IPS DF 6.9 (cell line): ENCODE results near the gene CYTH1.

Experiments
- DNase-seq: peaks from one replicate; pipeline ENCODE4 v3.0.0-alpha.2; 2013; ENCODE audit warnings: low read depth, low spot score
- H3K27ac ChIP-seq: one replicate; pipeline ENCODE4 v1.5.1; 2013; ENCODE audit warnings: low read length, control low read depth
- H3K27me3 ChIP-seq: 2 replicates; pipeline ENCODE4 v1.6.1; 2013; ENCODE audit warnings: mild to moderate bottlenecking, low read length; ENCODE audit not compliant: control insufficient read depth, insufficient read depth
- H3K36me3 ChIP-seq: 2 replicates; pipeline ENCODE4 v1.6.1; 2013; ENCODE audit warnings: low read length; ENCODE audit not compliant: control insufficient read depth, insufficient read depth
- H3K4me1 ChIP-seq: 2 replicates; pipeline ENCODE4 v1.6.1; 2013; ENCODE audit warnings: low read length; ENCODE audit not compliant: control insufficient read depth, insufficient read depth
- H3K4me3 ChIP-seq: 2 replicates; pipeline ENCODE4 v1.5.1; 2013; ENCODE audit warnings: mild to moderate bottlenecking, low read length
- H3K9me3 ChIP-seq: 2 replicates; pipeline ENCODE4 v1.6.1; 2013; ENCODE audit warnings: low read length, inconsistent platforms; ENCODE audit not compliant: control insufficient read depth, insufficient read depth
- WGBS: extraction: QIAGEN DNeasy Blood & Tissue Kit; methylation state at CpG from one replicate; pipeline ENCODE4 v1.1.7; 2013; ENCODE audit warnings: mixed read lengths, missing lambda C conversion rate; ENCODE audit not compliant: insufficient read length, insufficient coverage; 5-methylcytosine and 5-hydroxymethylcytosine counted together

CYTH1 gene

GRCh38 chr17:78736526-78737079 lies 45.5 kb downstream of the CYTH1 start:
- Histone ChIP-seq H3K27ac (no peak overlapping the region), H3K4me3 (no peak overlapping the region), H3K27me3 (no peaks in the 10 kb centered on the region), H3K36me3 (no peaks in the 10 kb centered on the region), H3K9me3 (no peaks in the 10 kb centered on the region), H3K4me1 (no peaks in the 10 kb centered on the region)
- no peak for DNase-seq
- no CpG with 5 or more reads among the region's 15 CpGs for WGBS

GRCh38 chr17:78735832-78736525 lies 46.1 kb downstream of the CYTH1 start:
- Histone ChIP-seq H3K36me3 (no peaks in the 10 kb centered on the region), H3K27ac (no peak overlapping the region), H3K9me3 (no peaks in the 10 kb centered on the region), H3K27me3 (no peaks in the 10 kb centered on the region), H3K4me1 (no peaks in the 10 kb centered on the region), H3K4me3 (no peak overlapping the region)
- no CpG with 5 or more reads among the region's 6 CpGs for WGBS
- no peak for DNase-seq

GRCh38 chr17:78734793-78735641 lies 47.1 kb downstream of the CYTH1 start:
- WGBS: no CpG with 5 or more reads among the region's 16 CpGs

GRCh38 chr17:78732354-78732753 lies 49.7 kb downstream of the CYTH1 start:
- no peaks in the 10 kb centered on the region for H3K36me3 ChIP-seq
- no peak for DNase-seq
- no CpG with 5 or more reads among the region's 1 CpG for WGBS
- H3K27me3 ChIP-seq: no peaks in the 10 kb centered on the region
- no peak overlapping the region for H3K27ac ChIP-seq
- H3K4me3 ChIP-seq: no peak overlapping the region
- H3K4me1 ChIP-seq: no peaks in the 10 kb centered on the region
- H3K9me3 ChIP-seq: no peaks in the 10 kb centered on the region

More at GRCh38 chr17:78734793-78735641, 47.1 kb downstream of the CYTH1 start:
- Histone ChIP-seq H3K4me3 (no peak overlapping the region), H3K27ac (no peak overlapping the region), H3K9me3 (no peaks in the 10 kb centered on the region), H3K27me3 (no peaks in the 10 kb centered on the region), H3K36me3 (no peaks in the 10 kb centered on the region), H3K4me1 (no peaks in the 10 kb centered on the region)
- DNase-seq: no peak

- WGBS: no CpG with 5 or more reads among the region's 5 CpGs
- H3K27ac ChIP-seq: no peak overlapping the region
- H3K27me3 ChIP-seq: no peaks in the 10 kb centered on the region
- no peak for DNase-seq
- no peaks in the 10 kb centered on the region for H3K4me1 ChIP-seq
- no peak overlapping the region for H3K4me3 ChIP-seq
- H3K9me3 ChIP-seq: no peaks in the 10 kb centered on the region
- H3K36me3 ChIP-seq: no peaks in the 10 kb centered on the region
Measured at GRCh38 chr17:78731904-78732303, 50.2 kb downstream of the CYTH1 start.

- DNase-seq: no peak
- Histone ChIP-seq H3K4me3 (no peak overlapping the region), H3K9me3 (no peaks in the 10 kb centered on the region), H3K36me3 (no peaks in the 10 kb centered on the region), H3K27ac (no peak overlapping the region), H3K27me3 (no peaks in the 10 kb centered on the region), H3K4me1 (peaks cover under 1% of the 10 kb centered on the region; the same call in 1 of the 2 replicates)
- no CpG with 5 or more reads among the region's 1 CpG for WGBS
Measured at GRCh38 chr17:78729641-78730040, 52.4 kb downstream of the CYTH1 start.

- H3K9me3 ChIP-seq: no peaks in the 10 kb centered on the region
- WGBS: no CpG with 5 or more reads among the region's 7 CpGs
- H3K27me3 ChIP-seq: no peaks in the 10 kb centered on the region
- no peak overlapping the region for H3K27ac ChIP-seq
- no peak overlapping the region for H3K4me3 ChIP-seq
- no peak for DNase-seq
- no peaks in the 10 kb centered on the region for H3K36me3 ChIP-seq
- peaks cover 11% of the 10 kb centered on the region for H3K4me1 ChIP-seq
Measured at GRCh38 chr17:78728495-78728894, 53.6 kb downstream of the CYTH1 start.

- Histone ChIP-seq H3K27me3 (no peaks in the 10 kb centered on the region), H3K4me3 (no peak overlapping the region), H3K4me1 (peaks cover 13% of the 10 kb centered on the region), H3K9me3 (no peaks in the 10 kb centered on the region), H3K36me3 (no peaks in the 10 kb centered on the region), H3K27ac (no peak overlapping the region)
- no peak for DNase-seq
- no CpG with 5 or more reads among the region's 11 CpGs for whole genome bisulfite sequencing
Measured at GRCh38 chr17:78727476-78728229, 54.4 kb downstream of the CYTH1 start.

- no peaks in the 10 kb centered on the region for H3K9me3 ChIP-seq
- no peak overlapping the region for H3K4me3 ChIP-seq
- no CpG with 5 or more reads among the region's 5 CpGs for WGBS
- no peaks in the 10 kb centered on the region for H3K27me3 ChIP-seq
- no peak for DNase-seq
- H3K4me1 ChIP-seq: peaks cover 15% of the 10 kb centered on the region
- H3K27ac ChIP-seq: no peak overlapping the region
- H3K36me3 ChIP-seq: no peaks in the 10 kb centered on the region
Measured at GRCh38 chr17:78727057-78727456, 55.0 kb downstream of the CYTH1 start.

GRCh38 chr17:78726513-78726912 lies 55.6 kb downstream of the CYTH1 start:
- no peaks in the 10 kb centered on the region for H3K36me3 ChIP-seq
- no peaks in the 10 kb centered on the region for H3K27me3 ChIP-seq
- DNase-seq: no peak
- H3K27ac ChIP-seq: no peak overlapping the region
- no peak overlapping the region for H3K4me3 ChIP-seq
- no peaks in the 10 kb centered on the region for H3K9me3 ChIP-seq
- no CpG with 5 or more reads among the region's 13 CpGs for WGBS
- peaks cover 15% of the 10 kb centered on the region for H3K4me1 ChIP-seq
